ENCODE results near the gene MYO5A.

Gene MYO5A

GRCh38 chr15:52502608-52503007, 26.1 kb downstream of the MYO5A start:
- CTCF ChIA-PET = no interaction called here
- no peak for DNase-seq (ENCODE audit: extremely low spot score)
- POLR2A ChIA-PET = no interaction called here
- TF ChIP-seq L3MBTL2 (conservative IDR thresholded peaks at IDR 0.05) (no peak), SUZ12 (IDR thresholded peaks at IDR 0.05) (no peak), LEF1 (IDR thresholded peaks at IDR 0.05; ENCODE audit: borderline replicate concordance) (no peak), SP1 (IDR thresholded peaks at IDR 0.05) (no peak), FOXK2 (IDR thresholded peaks at IDR 0.05) (no peak), FOXA1 (IDR thresholded peaks at IDR 0.05) (no peak), ZNF384 (IDR thresholded peaks at IDR 0.05) (no peak), ARNT (IDR thresholded peaks at IDR 0.05) (no peak), ELF4 (IDR thresholded peaks at IDR 0.05) (no peak), PKNOX1 (IDR thresholded peaks at IDR 0.05) (no peak), TARDBP (IDR thresholded peaks at IDR 0.05) (no peak), FOXM1 (IDR thresholded peaks at IDR 0.05; ENCODE audit: borderline replicate concordance) (no peak), CTBP1 (IDR thresholded peaks at IDR 0.05; ENCODE audit: borderline replicate concordance) (no peak), HDGF (IDR thresholded peaks at IDR 0.05; ENCODE audit: borderline replicate concordance) (no peak), BHLHE40 (IDR thresholded peaks at IDR 0.05; ENCODE audit: borderline replicate concordance) (no peak), NFRKB (IDR thresholded peaks at IDR 0.05) (no peak)

GRCh38 chr15:52499506-52499905, 29.2 kb downstream of the MYO5A start:
- CTCF ChIA-PET = no interaction called here
- POLR2A ChIA-PET = no interaction called here
- TF ChIP-seq ARNT (IDR thresholded peaks at IDR 0.05) = no peak
- TF ChIP-seq SP1 (IDR thresholded peaks at IDR 0.05) = no peak
- no peak for TF ChIP-seq BHLHE40 (IDR thresholded peaks at IDR 0.05; ENCODE audit: borderline replicate concordance)
- TF ChIP-seq HDGF (IDR thresholded peaks at IDR 0.05; ENCODE audit: borderline replicate concordance) = no peak
- no peak for TF ChIP-seq ZNF384 (IDR thresholded peaks at IDR 0.05)
- no peak for TF ChIP-seq LEF1 (IDR thresholded peaks at IDR 0.05; ENCODE audit: borderline replicate concordance)
- TF ChIP-seq FOXM1 (IDR thresholded peaks at IDR 0.05; ENCODE audit: borderline replicate concordance) = no peak
- TF ChIP-seq CTBP1 (IDR thresholded peaks at IDR 0.05; ENCODE audit: borderline replicate concordance) = no peak
- no peak for TF ChIP-seq TARDBP (IDR thresholded peaks at IDR 0.05)
- no peak for TF ChIP-seq SUZ12 (IDR thresholded peaks at IDR 0.05)
- no peak for DNase-seq (ENCODE audit: extremely low spot score)

GRCh38 chr15:52498706-52499105, 30.0 kb downstream of the MYO5A start:
- TF ChIP-seq ARNT (IDR thresholded peaks at IDR 0.05) (no peak), SUZ12 (IDR thresholded peaks at IDR 0.05) (no peak), FOXK2 (IDR thresholded peaks at IDR 0.05) (no peak), SP1 (IDR thresholded peaks at IDR 0.05) (no peak), BHLHE40 (IDR thresholded peaks at IDR 0.05; ENCODE audit: borderline replicate concordance) (no peak), PKNOX1 (IDR thresholded peaks at IDR 0.05) (no peak), L3MBTL2 (conservative IDR thresholded peaks at IDR 0.05) (no peak), TARDBP (IDR thresholded peaks at IDR 0.05) (no peak), FOXM1 (IDR thresholded peaks at IDR 0.05; ENCODE audit: borderline replicate concordance) (no peak)
- POLR2A ChIA-PET = no interaction called here
- no peak for DNase-seq (ENCODE audit: extremely low spot score)
- CTCF ChIA-PET = no interaction called here

GRCh38 chr15:52496776-52497470, 31.8 kb downstream of the MYO5A start:
- POLR2A ChIA-PET = no interaction called here
- DNase-seq (ENCODE audit: extremely low spot score) = no peak

GRCh38 chr15:52496175-52496574, 32.5 kb downstream of the MYO5A start:
- POLR2A ChIA-PET = no interaction called here
- no peak for DNase-seq (ENCODE audit: extremely low spot score)
- TF ChIP-seq FOXM1 (IDR thresholded peaks at IDR 0.05; ENCODE audit: borderline replicate concordance) (no peak), CTBP1 (IDR thresholded peaks at IDR 0.05; ENCODE audit: borderline replicate concordance) (no peak), L3MBTL2 (conservative IDR thresholded peaks at IDR 0.05) (no peak), HDGF (IDR thresholded peaks at IDR 0.05; ENCODE audit: borderline replicate concordance) (no peak), ARNT (IDR thresholded peaks at IDR 0.05) (no peak), ZNF384 (IDR thresholded peaks at IDR 0.05) (no peak), TARDBP (IDR thresholded peaks at IDR 0.05) (no peak), FOXK2 (IDR thresholded peaks at IDR 0.05) (no peak), SP1 (IDR thresholded peaks at IDR 0.05) (no peak), SUZ12 (IDR thresholded peaks at IDR 0.05) (no peak), PKNOX1 (IDR thresholded peaks at IDR 0.05) (no peak), BHLHE40 (IDR thresholded peaks at IDR 0.05; ENCODE audit: borderline replicate concordance) (no peak), ELF4 (IDR thresholded peaks at IDR 0.05) (no peak), LEF1 (IDR thresholded peaks at IDR 0.05; ENCODE audit: borderline replicate concordance) (no peak), FOXA1 (IDR thresholded peaks at IDR 0.05) (no peak), NFRKB (IDR thresholded peaks at IDR 0.05) (no peak)
- CTCF ChIA-PET = no interaction called here

More at GRCh38 chr15:52496776-52497470, 31.8 kb downstream of the MYO5A start:
- TF ChIP-seq SUZ12 (IDR thresholded peaks at IDR 0.05) (no peak), CTBP1 (IDR thresholded peaks at IDR 0.05; ENCODE audit: borderline replicate concordance) (no peak), LEF1 (IDR thresholded peaks at IDR 0.05; ENCODE audit: borderline replicate concordance) (no peak), ARNT (IDR thresholded peaks at IDR 0.05) (no peak), FOXK2 (IDR thresholded peaks at IDR 0.05) (no peak), BHLHE40 (IDR thresholded peaks at IDR 0.05; ENCODE audit: borderline replicate concordance) (no peak), NFRKB (IDR thresholded peaks at IDR 0.05) (no peak), FOXM1 (IDR thresholded peaks at IDR 0.05; ENCODE audit: borderline replicate concordance) (no peak), HDGF (IDR thresholded peaks at IDR 0.05; ENCODE audit: borderline replicate concordance) (no peak), ZNF384 (IDR thresholded peaks at IDR 0.05) (no peak), TARDBP (IDR thresholded peaks at IDR 0.05) (no peak), SP1 (IDR thresholded peaks at IDR 0.05) (no peak), L3MBTL2 (conservative IDR thresholded peaks at IDR 0.05) (no peak), ELF4 (IDR thresholded peaks at IDR 0.05) (no peak), FOXA1 (IDR thresholded peaks at IDR 0.05) (no peak), PKNOX1 (IDR thresholded peaks at IDR 0.05) (no peak)
- CTCF ChIA-PET = no interaction called here
